Measurements from ENCODE around the gene CLEC16A.
A peak's percentile ranks its signal among the peaks of the same experiment; 100 is the strongest.
"Not testable (repeated sequence)": the region's sequence is repeated elsewhere in the genome, so short reads cannot be mapped to it uniquely, and the experiment has no call there.

Gene CLEC16A

GRCh38 chr16:10944249-10945064, at the start of gene CLEC16A:
TSS of gene CLEC16A (plus strand) at chr16:10944564. CDS start at chr16:10944718, 154 bp downstream.
- DNase-seq: peak; percentile 98

- peak; percentile 69 for DNase-seq
Measured at GRCh38 chr16:10895053-10895946, 49.1 kb upstream of the CLEC16A start.

GRCh38 chr16:10896165-10896564, 48.2 kb upstream of the CLEC16A start:
- no peak for DNase-seq

GRCh38 chr16:10896723-10897122, 47.6 kb upstream of the CLEC16A start:
- no peak for DNase-seq

GRCh38 chr16:10897134-10897533, 47.2 kb upstream of the CLEC16A start:
- DNase-seq: no peak

GRCh38 chr16:10902999-10903398, 41.4 kb upstream of the CLEC16A start:
- DNase-seq: no peak

- DNase-seq: no peak
Measured at GRCh38 chr16:10906482-10906881, 37.9 kb upstream of the CLEC16A start.

GRCh38 chr16:10906914-10907756, 37.2 kb upstream of the CLEC16A start:
- DNase-seq: no peak

- DNase-seq: no peak
Measured at GRCh38 chr16:10907757-10908045, 36.7 kb upstream of the CLEC16A start.

- DNase-seq: no peak
Measured at GRCh38 chr16:10911267-10911666, 33.1 kb upstream of the CLEC16A start.

GRCh38 chr16:10916534-10916933, 27.8 kb upstream of the CLEC16A start:
- DNase-seq: no peak

GRCh38 chr16:10918294-10919002, 25.9 kb upstream of the CLEC16A start:
- DNase-seq: peak; percentile 91

GRCh38 chr16:10919003-10919351, 25.4 kb upstream of the CLEC16A start:
- no peak for DNase-seq

- no peak for DNase-seq
Measured at GRCh38 chr16:10920726-10921427, 23.5 kb upstream of the CLEC16A start.

GRCh38 chr16:10921536-10922327, 22.6 kb upstream of the CLEC16A start:
- no peak for DNase-seq

GRCh38 chr16:10922328-10923145, 21.8 kb upstream of the CLEC16A start:
- no peak for DNase-seq

- no peak for DNase-seq
Measured at GRCh38 chr16:10923146-10923649, 21.2 kb upstream of the CLEC16A start.

- no peak for DNase-seq
Measured at GRCh38 chr16:10923650-10924214, 20.6 kb upstream of the CLEC16A start.

- not testable (repeated sequence) for DNase-seq
Measured at GRCh38 chr16:10925285-10925684, 19.1 kb upstream of the CLEC16A start.

- no peak for DNase-seq
Measured at GRCh38 chr16:10926094-10926493, 18.3 kb upstream of the CLEC16A start.
